Mesendoderm (in vitro differentiated cells): ENCODE results near the gene RIPOR3.

ENCODE experiments used
- DNase-seq: peaks from one replicate; pipeline ENCODE4 v3.0.0; 2013
- H2AK5ac ChIP-seq: 2 replicates; pipeline ENCODE4 v1.6.1; 2013; ENCODE audit warnings: low read length, inconsistent platforms
- H2BK120ac ChIP-seq: 2 replicates; pipeline ENCODE4 v1.6.1; 2013; ENCODE audit warnings: low read depth, mild to moderate bottlenecking, low read length, moderate library complexity, mixed read lengths
- H2BK15ac ChIP-seq: replicated peaks from 2 replicates; pipeline ENCODE4 v1.6.1; 2013; ENCODE audit warnings: low read depth, mild to moderate bottlenecking, moderate library complexity
- H2BK5ac ChIP-seq: 2 replicates; pipeline ENCODE4 v1.6.1; 2013; ENCODE audit warnings: low read length, inconsistent platforms
- H3K18ac ChIP-seq: 2 replicates; pipeline ENCODE4 v1.6.1; 2013; ENCODE audit warnings: mild to moderate bottlenecking, low read length, mixed read lengths
- H3K23ac ChIP-seq: one replicate; pipeline ENCODE4 v1.6.1; 2013; ENCODE audit warnings: low read length
- H3K27ac ChIP-seq: 2 replicates; pipeline ENCODE4 v1.5.1; 2013; ENCODE audit warnings: low read depth, mild to moderate bottlenecking, inconsistent platforms, low read length, moderate library complexity
- H3K27me3 ChIP-seq: 2 replicates; pipeline ENCODE4 v1.6.1; 2013; ENCODE audit warnings: low read length, control low read depth, mild to moderate bottlenecking, inconsistent platforms; ENCODE audit not compliant: insufficient read depth, poor library complexity
- H3K36me3 ChIP-seq: 2 replicates; pipeline ENCODE4 v1.6.1; 2013; ENCODE audit warnings: low read length, inconsistent platforms; ENCODE audit not compliant: control insufficient read depth, insufficient read depth
- H3K4ac ChIP-seq: one replicate; pipeline ENCODE4 v1.6.1; 2013; ENCODE audit warnings: low read depth, mild to moderate bottlenecking, low read length, moderate library complexity
- H3K4me1 ChIP-seq: 2 replicates; pipeline ENCODE4 v1.6.1; 2013; ENCODE audit warnings: low read depth, low read length, inconsistent platforms; ENCODE audit not compliant: control insufficient read depth
- H3K4me2 ChIP-seq: 2 replicates; pipeline ENCODE4 v1.6.1; 2013; ENCODE audit warnings: low read length
- H3K4me3 ChIP-seq: 2 replicates; pipeline ENCODE4 v1.5.1; 2013; ENCODE audit warnings: mild to moderate bottlenecking, low read length
- H3K56ac ChIP-seq: one replicate; pipeline ENCODE4 v1.6.1; 2013; ENCODE audit warnings: low read length
- H3K79me1 ChIP-seq: 2 replicates; pipeline ENCODE4 v1.6.1; 2013; ENCODE audit warnings: low read length, inconsistent platforms
- H3K79me2 ChIP-seq: 2 replicates; pipeline ENCODE4 v1.6.1; 2013; ENCODE audit warnings: mild to moderate bottlenecking, low read length; ENCODE audit not compliant: control insufficient read depth, insufficient read depth
- H3K9ac ChIP-seq: 2 replicates; pipeline ENCODE4 v1.6.1; 2013; ENCODE audit warnings: low read length, inconsistent platforms
- H4K5ac ChIP-seq: one replicate; pipeline ENCODE4 v1.6.1; 2013; ENCODE audit warnings: low read length
- H4K8ac ChIP-seq: one replicate; pipeline ENCODE4 v1.6.1; 2013; ENCODE audit warnings: low read depth, mild to moderate bottlenecking, control low read depth, low read length, moderate library complexity
- WGBS: extraction: QIAGEN DNeasy Blood & Tissue Kit; methylation state at CpG from one replicate; pipeline ENCODE4 v1.1.7; 2013; ENCODE audit warnings: low lambda C conversion rate, missing lambda C conversion rate; ENCODE audit not compliant: insufficient coverage; ENCODE audit errors: extremely low coverage; 5-methylcytosine and 5-hydroxymethylcytosine counted together

The RIPOR3 gene

DNA sequence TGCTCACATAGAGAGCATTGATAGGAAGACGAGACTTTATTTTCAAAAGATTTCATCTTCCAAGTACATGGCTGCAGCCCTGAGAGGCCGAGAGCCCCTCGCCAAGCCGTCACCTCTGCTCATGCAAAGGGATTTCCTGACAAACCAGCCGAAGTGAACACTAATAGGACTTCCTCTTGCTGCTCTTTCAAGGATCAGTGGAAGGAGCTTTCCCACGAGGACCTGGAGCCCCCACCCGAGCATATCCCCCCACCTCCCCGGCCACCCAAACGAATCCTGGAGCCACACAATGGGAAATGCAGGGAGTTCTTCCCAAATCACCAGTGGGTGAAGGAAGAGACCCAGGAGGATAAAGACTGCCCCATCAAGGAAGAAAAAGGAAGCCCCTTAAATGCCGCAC, 111.8 kb downstream of the RIPOR3 start:
- no peak overlapping the region for H4K5ac ChIP-seq
- no peaks in the 10 kb centered on the region for H3K79me1 ChIP-seq
- H2BK5ac ChIP-seq: no peak overlapping the region
- peaks cover 11% of the 10 kb centered on the region for H3K36me3 ChIP-seq
- no peak overlapping the region for H3K4ac ChIP-seq
- H4K8ac ChIP-seq: no peak overlapping the region
- no peak overlapping the region for H3K4me2 ChIP-seq
- H3K23ac ChIP-seq: no peak overlapping the region
- H3K27ac ChIP-seq: no peak overlapping the region
- H3K9ac ChIP-seq: no peak overlapping the region
- no peak overlapping the region for H2BK15ac ChIP-seq
- H3K18ac ChIP-seq: no peak overlapping the region
- no peaks in the 10 kb centered on the region for H3K79me2 ChIP-seq
- no peak for DNase-seq
- H3K27me3 ChIP-seq: no peaks in the 10 kb centered on the region
- no peak overlapping the region for H2BK120ac ChIP-seq
- H3K4me3 ChIP-seq: no peak overlapping the region
- no CpG with 5 or more reads among the region's 10 CpGs for WGBS
- no peak overlapping the region for H2AK5ac ChIP-seq
- H3K4me1 ChIP-seq: no peaks in the 10 kb centered on the region
- no peak overlapping the region for H3K56ac ChIP-seq

DNA sequence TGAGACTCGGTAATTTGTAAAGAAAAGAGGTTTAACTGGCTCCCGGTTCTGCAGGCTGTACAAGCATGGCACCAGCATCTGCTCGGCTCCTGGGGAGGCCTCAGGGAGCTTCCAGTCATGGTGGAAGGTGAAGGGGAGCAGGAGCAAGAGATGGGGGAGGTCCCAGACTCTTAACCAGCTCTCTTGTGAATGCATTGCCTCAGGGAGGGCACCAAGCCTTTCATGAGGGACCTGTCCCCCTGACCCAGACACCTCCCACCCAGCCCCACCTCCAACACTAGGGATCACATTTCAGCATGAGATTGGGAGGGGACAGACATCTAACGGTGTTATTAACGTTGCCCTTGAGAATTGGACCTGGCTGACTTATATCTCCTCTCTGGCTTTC, 112.6 kb downstream of the RIPOR3 start:
- no peak overlapping the region for H4K5ac ChIP-seq
- WGBS: no CpG with 5 or more reads among the region's 5 CpGs

DNA sequence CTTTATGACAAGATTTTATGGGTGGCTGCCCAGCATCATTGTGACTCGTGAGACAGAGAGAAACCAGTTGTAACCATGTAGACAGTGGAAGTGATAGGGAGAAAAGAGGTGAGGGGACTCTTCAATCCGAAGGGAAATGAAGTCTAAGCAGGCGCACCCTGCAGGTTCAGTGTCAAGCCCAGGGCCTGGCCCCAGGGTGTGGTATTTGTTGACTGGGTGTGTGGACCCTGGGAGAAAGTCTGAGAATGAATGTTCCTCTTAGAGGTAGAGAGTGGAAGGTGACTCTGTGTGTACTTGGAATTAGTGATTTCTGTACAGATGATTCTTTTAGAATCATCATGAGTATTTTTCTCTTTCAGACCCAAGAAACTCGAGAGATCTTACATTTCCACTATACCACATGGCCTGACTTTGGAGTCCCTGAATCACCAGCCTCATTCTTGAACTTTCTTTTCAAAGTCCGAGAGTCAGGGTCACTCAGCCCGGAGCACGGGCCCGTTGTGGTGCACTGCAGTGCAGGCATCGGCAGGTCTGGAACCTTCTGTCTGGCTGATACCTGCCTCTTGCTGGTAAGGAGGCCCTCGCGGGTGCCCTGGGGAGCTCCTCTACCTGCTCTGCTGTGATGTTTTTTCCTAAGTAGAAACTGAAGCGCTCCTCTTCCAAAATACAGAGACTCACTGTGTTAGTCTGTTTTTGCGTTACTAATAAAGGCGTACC, 113.1 kb downstream of the RIPOR3 start:
- H3K79me1 ChIP-seq: no peaks in the 10 kb centered on the region
- H4K8ac ChIP-seq: no peak overlapping the region
- H2BK15ac ChIP-seq: no peak overlapping the region
- no peak overlapping the region for H3K27ac ChIP-seq
- H2AK5ac ChIP-seq: no peak overlapping the region
- no peak overlapping the region for H3K4ac ChIP-seq
- no peak overlapping the region for H3K4me3 ChIP-seq
- DNase-seq: no peak
- H3K18ac ChIP-seq: no peak overlapping the region
- no peak overlapping the region for H3K9ac ChIP-seq
- no peaks in the 10 kb centered on the region for H3K27me3 ChIP-seq
- WGBS: no CpG with 5 or more reads among the region's 14 CpGs
- H3K4me2 ChIP-seq: no peak overlapping the region
- H3K36me3 ChIP-seq: peaks cover 11% of the 10 kb centered on the region
- no peak overlapping the region for H2BK5ac ChIP-seq
- H3K79me2 ChIP-seq: no peaks in the 10 kb centered on the region
- no peak overlapping the region for H2BK120ac ChIP-seq
- H3K23ac ChIP-seq: no peak overlapping the region
- no peak overlapping the region for H3K56ac ChIP-seq
- H4K5ac ChIP-seq: no peak overlapping the region
- H3K4me1 ChIP-seq: no peaks in the 10 kb centered on the region

More for the DNA sequence above, 112.6 kb downstream of the RIPOR3 start:
- Histone ChIP-seq H3K56ac (no peak overlapping the region), H3K79me2 (no peaks in the 10 kb centered on the region), H3K23ac (no peak overlapping the region), H2BK15ac (no peak overlapping the region), H2BK5ac (no peak overlapping the region), H3K27me3 (no peaks in the 10 kb centered on the region), H4K8ac (no peak overlapping the region), H3K4me2 (no peak overlapping the region), H3K27ac (no peak overlapping the region), H3K4me3 (no peak overlapping the region), H3K36me3 (peaks cover 11% of the 10 kb centered on the region), H3K4me1 (no peaks in the 10 kb centered on the region), H2AK5ac (no peak overlapping the region), H3K18ac (no peak overlapping the region), H3K79me1 (no peaks in the 10 kb centered on the region), H3K4ac (no peak overlapping the region), H2BK120ac (no peak overlapping the region), H3K9ac (no peak overlapping the region)
- DNase-seq: no peak

DNA sequence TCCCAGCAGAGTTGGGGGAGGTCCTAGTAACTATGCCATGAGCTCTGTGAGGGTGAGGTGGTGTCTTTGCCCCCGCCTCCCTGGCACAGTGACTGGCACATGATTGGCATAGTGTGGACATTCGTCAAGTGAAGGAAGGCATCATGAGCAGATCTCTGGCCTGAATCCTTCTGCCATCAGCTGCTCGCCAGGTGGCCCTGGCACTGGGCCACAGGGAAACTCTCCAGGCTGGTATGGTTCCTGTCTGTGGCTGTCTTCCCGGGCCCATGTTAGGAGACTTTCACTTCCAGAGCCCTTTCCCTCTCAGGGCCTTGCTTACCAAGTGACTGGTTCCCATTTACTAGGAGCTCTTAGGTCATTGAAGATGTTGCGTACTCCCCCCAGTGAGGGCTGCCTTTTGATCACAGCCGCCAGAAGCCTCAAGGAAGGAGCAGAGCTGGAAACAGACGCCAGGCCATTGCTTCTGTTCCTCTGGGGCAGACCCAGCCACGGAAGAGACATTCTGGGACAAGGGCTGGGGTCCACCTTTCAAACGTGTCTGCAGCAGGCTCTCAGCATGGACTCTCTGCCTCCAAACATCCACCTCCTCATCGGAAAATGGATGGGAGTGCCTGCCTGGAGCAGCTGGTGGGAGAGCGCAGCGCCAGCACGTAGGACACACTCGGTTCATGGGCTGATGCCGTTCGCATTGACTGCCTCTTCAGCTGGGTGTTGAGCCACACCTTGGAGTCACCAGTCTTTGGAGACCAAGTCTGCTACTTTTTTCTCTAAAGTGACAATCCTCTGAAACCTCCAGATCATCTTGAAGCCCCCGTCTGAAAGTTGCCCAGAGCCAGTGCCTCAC, 113.9 kb downstream of the RIPOR3 start:
- Histone ChIP-seq H3K4me2 (no peak overlapping the region), H3K27me3 (no peaks in the 10 kb centered on the region), H3K56ac (no peak overlapping the region), H2BK5ac (no peak overlapping the region), H3K79me1 (peaks cover 2% of the 10 kb centered on the region), H3K4ac (no peak overlapping the region), H3K4me3 (no peak overlapping the region), H3K27ac (no peak overlapping the region), H2BK120ac (no peak overlapping the region), H3K4me1 (peaks cover 2% of the 10 kb centered on the region), H3K9ac (no peak overlapping the region), H3K36me3 (peaks cover 11% of the 10 kb centered on the region), H4K8ac (no peak overlapping the region), H4K5ac (no peak overlapping the region), H3K79me2 (no peaks in the 10 kb centered on the region), H2BK15ac (no peak overlapping the region), H3K18ac (no peak overlapping the region), H3K23ac (no peak overlapping the region), H2AK5ac (no peak overlapping the region)
- no CpG with 5 or more reads among the region's 17 CpGs for WGBS
- no peak for DNase-seq

DNA sequence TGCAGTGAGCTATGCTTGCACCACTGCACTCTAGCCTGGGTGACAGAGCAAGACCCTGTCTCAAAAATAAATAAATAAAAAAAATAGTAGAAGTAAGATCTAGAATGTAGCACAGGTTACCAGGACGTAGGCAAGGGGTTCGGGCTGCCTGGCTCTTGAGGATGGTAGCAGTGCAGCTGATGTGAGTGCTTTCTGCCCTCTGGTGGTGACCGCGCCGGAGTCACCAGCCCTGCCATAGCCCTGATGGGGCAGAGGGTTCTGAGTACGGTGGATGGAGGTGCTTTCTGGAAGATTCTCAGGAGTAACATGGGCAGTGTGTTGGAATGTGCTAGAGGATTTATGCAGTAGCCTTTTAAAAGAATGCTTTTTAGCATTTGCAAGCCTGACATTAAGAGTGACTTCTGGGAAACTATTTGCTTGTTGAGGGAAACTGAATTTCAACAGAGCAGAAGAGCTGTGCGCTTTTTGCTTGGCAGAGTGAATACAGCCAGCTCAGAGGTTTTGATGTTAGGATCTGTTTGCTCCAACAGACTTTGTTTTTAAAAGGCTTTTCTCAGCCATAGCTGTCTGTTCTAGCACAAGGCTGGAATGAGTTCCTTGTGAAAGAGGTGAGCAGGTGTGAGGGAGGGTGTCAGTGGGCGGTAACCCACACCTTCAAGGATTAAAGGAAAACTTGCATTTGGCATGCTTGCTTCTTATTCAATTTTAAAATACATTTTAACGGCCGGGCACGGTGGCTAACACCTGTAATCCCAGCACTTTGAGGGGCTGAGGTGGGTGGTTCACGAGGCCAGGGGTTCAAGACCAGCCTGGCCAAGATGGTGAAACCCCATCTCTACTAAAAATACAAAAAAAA, 115.2 kb downstream of the RIPOR3 start:
- Histone ChIP-seq H3K36me3 (peaks cover 11% of the 10 kb centered on the region), H2BK15ac (no peak overlapping the region), H4K8ac (no peak overlapping the region), H3K27me3 (no peaks in the 10 kb centered on the region), H2AK5ac (no peak overlapping the region), H3K18ac (no peak overlapping the region), H4K5ac (no peak overlapping the region), H3K79me1 (peaks cover 3% of the 10 kb centered on the region), H3K4me2 (no peak overlapping the region), H2BK120ac (no peak overlapping the region), H2BK5ac (no peak overlapping the region), H3K4me3 (no peak overlapping the region), H3K23ac (no peak overlapping the region), H3K9ac (no peak overlapping the region), H3K4ac (no peak overlapping the region), H3K79me2 (no peaks in the 10 kb centered on the region), H3K4me1 (peaks cover 3% of the 10 kb centered on the region), H3K27ac (no peak overlapping the region), H3K56ac (no peak overlapping the region)
- DNase-seq: peak; percentile 64
- WGBS: no CpG with 5 or more reads among the region's 12 CpGs
